ENCODE results near the gene IL1F10.

Gene IL1F10

DNA sequence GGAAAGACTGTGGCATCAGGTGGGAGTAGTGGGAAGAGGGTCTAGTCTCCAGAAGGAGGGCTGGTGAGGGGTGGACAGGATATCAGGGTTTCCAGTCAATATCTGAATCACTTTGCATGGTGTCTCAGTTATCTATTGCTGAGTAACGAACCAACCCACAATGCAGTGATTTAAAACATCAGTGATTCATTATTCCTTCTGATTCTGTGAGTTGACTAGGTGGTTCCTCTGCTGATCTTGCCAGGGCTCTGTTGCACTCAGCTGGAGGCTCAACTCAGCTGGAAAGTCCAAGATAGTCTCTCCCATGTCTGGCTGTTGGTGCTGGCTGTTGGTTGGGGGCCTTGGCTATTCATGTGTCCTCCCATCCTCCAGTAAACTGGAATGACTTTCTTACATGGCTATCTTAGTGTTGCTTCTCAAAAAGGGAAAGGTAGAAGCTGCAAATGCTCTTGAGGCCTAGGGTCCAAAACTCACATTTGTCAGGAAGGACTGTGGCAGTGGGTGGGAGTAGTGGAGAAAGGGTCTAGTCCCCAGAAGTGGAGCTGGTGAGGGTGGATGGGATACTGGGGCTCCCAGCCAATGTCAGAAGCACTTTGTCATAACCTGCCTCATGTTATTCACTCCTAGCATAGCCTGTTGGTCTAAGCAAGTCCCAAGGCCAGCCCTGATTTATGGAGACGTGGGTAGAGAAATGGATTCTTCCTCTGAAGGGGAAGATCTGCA is 13.9 kb downstream of the IL1F10 start:
- TF ChIP-seq, protein P1, sequence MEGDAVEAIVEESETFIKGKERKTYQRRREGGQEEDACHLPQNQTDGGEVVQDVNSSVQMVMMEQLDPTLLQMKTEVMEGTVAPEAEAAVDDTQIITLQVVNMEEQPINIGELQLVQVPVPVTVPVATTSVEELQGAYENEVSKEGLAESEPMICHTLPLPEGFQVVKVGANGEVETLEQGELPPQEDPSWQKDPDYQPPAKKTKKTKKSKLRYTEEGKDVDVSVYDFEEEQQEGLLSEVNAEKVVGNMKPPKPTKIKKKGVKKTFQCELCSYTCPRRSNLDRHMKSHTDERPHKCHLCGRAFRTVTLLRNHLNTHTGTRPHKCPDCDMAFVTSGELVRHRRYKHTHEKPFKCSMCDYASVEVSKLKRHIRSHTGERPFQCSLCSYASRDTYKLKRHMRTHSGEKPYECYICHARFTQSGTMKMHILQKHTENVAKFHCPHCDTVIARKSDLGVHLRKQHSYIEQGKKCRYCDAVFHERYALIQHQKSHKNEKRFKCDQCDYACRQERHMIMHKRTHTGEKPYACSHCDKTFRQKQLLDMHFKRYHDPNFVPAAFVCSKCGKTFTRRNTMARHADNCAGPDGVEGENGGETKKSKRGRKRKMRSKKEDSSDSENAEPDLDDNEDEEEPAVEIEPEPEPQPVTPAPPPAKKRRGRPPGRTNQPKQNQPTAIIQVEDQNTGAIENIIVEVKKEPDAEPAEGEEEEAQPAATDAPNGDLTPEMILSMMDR (IDR thresholded peaks at IDR 0.05; ENCODE audit: insufficient read depth, low read length, poor library complexity, severe bottlenecking), result no peak
- Histone ChIP-seq H3K4me3 (replicated peaks; ENCODE audit: low read depth, low read length) (no peak overlapping the region), H3K27me3 (replicated peaks; ENCODE audit: control insufficient read depth, insufficient read depth, low read length) (no peaks in the 10 kb centered on the region), H3K36me3 (ENCODE audit: control insufficient read depth, insufficient read depth, low read length) (no peaks in the 10 kb centered on the region)
- DNase-seq (ENCODE audit: extremely low read depth, insufficient read length), result no peak

DNA sequence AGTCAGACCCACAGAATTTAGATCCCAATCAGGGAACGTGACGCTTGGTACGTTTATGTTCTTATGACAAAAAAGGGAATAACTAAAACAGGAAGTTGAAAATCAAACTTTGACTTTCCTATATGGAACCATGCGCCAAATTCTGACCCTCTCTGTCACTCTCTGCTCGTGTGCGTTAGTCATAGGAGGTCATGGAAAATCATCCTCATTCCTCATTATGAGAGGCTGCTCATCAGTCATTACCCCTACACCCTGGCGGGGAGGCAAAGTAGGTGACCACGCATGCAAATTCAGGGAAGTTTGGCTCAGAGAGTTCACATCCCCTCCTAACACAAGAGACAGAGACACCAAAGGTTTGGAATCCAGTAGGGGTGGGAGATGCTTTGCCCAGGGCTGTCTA is 15.5 kb downstream of the IL1F10 start:
- Histone ChIP-seq H3K4me3 (replicated peaks; ENCODE audit: low read depth, low read length) (no peak overlapping the region), H3K36me3 (ENCODE audit: control insufficient read depth, insufficient read depth, low read length) (no peaks in the 10 kb centered on the region), H3K27me3 (replicated peaks; ENCODE audit: control insufficient read depth, insufficient read depth, low read length) (no peaks in the 10 kb centered on the region)
- TF ChIP-seq, protein P1 (IDR thresholded peaks at IDR 0.05; ENCODE audit: insufficient read depth, low read length, poor library complexity, severe bottlenecking), result no peak
- DNase-seq (ENCODE audit: extremely low read depth, insufficient read length), result no peak

DNA sequence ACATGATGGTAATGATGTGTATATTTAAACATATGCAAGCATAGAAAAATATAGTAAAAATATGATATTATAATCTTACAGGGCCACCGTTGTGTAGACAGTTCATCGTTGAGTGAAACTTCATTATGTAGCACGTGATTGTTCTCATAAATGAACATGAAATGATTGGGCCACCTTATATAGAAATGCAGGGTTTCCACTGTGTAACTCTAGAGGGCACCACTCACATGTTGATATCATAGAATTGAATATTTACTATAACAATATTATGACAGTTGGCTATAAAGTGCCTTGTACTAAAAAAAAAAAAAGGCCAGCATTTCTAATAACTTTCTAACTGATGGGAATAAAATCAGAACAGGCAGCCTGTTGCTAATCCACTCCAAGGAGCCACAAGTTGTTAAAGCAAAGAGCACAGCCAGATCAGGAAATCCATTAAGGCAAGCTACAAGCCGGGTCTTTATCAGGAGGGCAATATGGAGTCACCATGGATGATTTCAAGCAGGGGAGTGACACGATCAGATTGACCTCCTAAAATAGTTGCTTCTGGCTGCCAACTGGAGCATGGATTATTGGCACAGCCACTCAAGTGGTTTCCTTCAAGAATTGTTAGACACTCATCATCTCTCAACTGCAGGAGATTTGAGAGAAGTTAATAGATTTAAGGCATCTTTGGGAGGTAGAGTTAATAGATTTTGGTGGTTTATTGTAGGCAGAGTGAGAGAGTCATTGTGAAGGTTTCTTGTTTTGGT is 16.7 kb downstream of the IL1F10 start:
- TF ChIP-seq, protein P1 (IDR thresholded peaks at IDR 0.05; ENCODE audit: insufficient read depth, low read length, poor library complexity, severe bottlenecking), result peak; percentile 49
- no peak for DNase-seq (ENCODE audit: extremely low read depth, insufficient read length)
- Histone ChIP-seq H3K4me3 (replicated peaks; ENCODE audit: low read depth, low read length) (no peak overlapping the region), H3K36me3 (ENCODE audit: control insufficient read depth, insufficient read depth, low read length) (no peaks in the 10 kb centered on the region), H3K27me3 (replicated peaks; ENCODE audit: control insufficient read depth, insufficient read depth, low read length) (no peaks in the 10 kb centered on the region)

DNA sequence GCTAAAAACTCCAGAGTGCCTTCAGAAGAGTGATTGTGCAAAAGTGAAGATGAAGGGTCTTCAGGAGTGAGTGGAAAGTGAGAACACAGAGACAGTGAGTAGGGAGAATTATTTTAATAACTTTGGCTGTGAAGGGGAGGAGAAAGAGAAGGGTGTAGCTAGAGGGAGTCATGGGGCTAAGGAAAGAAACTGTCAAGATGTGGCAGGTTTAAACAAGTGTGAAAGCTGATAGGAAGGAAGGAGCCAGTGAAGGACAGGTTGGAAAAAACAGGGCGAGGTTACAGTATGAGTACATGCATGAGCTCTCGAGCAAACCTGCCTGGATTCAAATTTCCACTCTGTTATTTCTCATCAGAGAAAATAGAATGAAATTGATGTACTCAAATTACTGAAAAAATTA is 17.8 kb downstream of the IL1F10 start:
- no peak for DNase-seq (ENCODE audit: extremely low read depth, insufficient read length)
- H3K27me3 ChIP-seq (replicated peaks; ENCODE audit: control insufficient read depth, insufficient read depth, low read length), result no peaks in the 10 kb centered on the region
- no peaks in the 10 kb centered on the region for H3K36me3 ChIP-seq (ENCODE audit: control insufficient read depth, insufficient read depth, low read length)
- H3K4me3 ChIP-seq (replicated peaks; ENCODE audit: low read depth, low read length), result no peak overlapping the region
- TF ChIP-seq, protein P1 (IDR thresholded peaks at IDR 0.05; ENCODE audit: insufficient read depth, low read length, poor library complexity, severe bottlenecking), result no peak

- TF ChIP-seq, protein P1 (IDR thresholded peaks at IDR 0.05; ENCODE audit: insufficient read depth, low read length, poor library complexity, severe bottlenecking), result no peak
- Histone ChIP-seq H3K4me3 (replicated peaks; ENCODE audit: low read depth, low read length) (no peak overlapping the region), H3K27me3 (replicated peaks; ENCODE audit: control insufficient read depth, insufficient read depth, low read length) (no peaks in the 10 kb centered on the region), H3K36me3 (ENCODE audit: control insufficient read depth, insufficient read depth, low read length) (no peaks in the 10 kb centered on the region)
- no peak for DNase-seq (ENCODE audit: extremely low read depth, insufficient read length)
Observed at GRCh38 chr2:113088213-113088992, 20.6 kb downstream of the IL1F10 start.
